ENCODE results near the gene CNOT1.

GRCh38 chr16:58655215-58655596 is 25.6 kb upstream of the CNOT1 start:
- no peak for TF ChIP-seq POLR2A (IDR thresholded peaks at IDR 0.05; ENCODE audit: low read depth, low read length)
- no peak for TF ChIP-seq CTCF (conservative IDR thresholded peaks at IDR 0.05; ENCODE audit: low read depth, low read length)
- no peak for TF ChIP-seq BHLHE40 (IDR thresholded peaks at IDR 0.05; ENCODE audit: low read depth, low read length)

Measured in IMR-90 (cell line).